Smooth muscle cell (in vitro differentiated cells): ENCODE measurements around the gene ZFP69B. TPM values are rescaled to one million over a fixed set of nuclear protein-coding genes. Genes with fewer than 3 reads are reported as not detected.

Experiments
- DNase-seq: peaks from one replicate; lab custom pipeline; 2025; ENCODE audit not compliant: unreplicated experiment; lab: John Stamatoyannopoulos, UW
- H2AFZ ChIP-seq: fragments of 200-600 bp; sonication (generic); 2 replicates; pipeline ENCODE4 v1.6.0; 2016; ENCODE audit warnings: antibody characterized with exemption, low read depth, mild to moderate bottlenecking
- H3F3A ChIP-seq: fragments of 200-600 bp; sonication (generic); 2 replicates; pipeline ENCODE4 v1.6.0; 2017; ENCODE audit warnings: antibody characterized with exemption, low read depth
- H3K27ac ChIP-seq: fragments of 200-600 bp; sonication (generic); 2 replicates; pipeline ENCODE4 v1.5.1; 2016; ENCODE audit warnings: low read depth, mild to moderate bottlenecking
- H3K27me3 ChIP-seq: fragments of 200-600 bp; sonication (generic); 2 replicates; pipeline ENCODE4 v1.6.1; 2016; ENCODE audit warnings: low read depth, mild to moderate bottlenecking
- H3K36me3 ChIP-seq: fragments of 200-600 bp; sonication (generic); 2 replicates; pipeline ENCODE4 v1.5.1; 2016; ENCODE audit warnings: low read depth
- H3K4me1 ChIP-seq: fragments of 200-600 bp; sonication (generic); 2 replicates; pipeline ENCODE4 v1.5.1; 2016; ENCODE audit warnings: low read depth
- H3K4me2 ChIP-seq: fragments of 200-600 bp; sonication (generic); 2 replicates; pipeline ENCODE4 v1.6.0; 2016; ENCODE audit warnings: mild to moderate bottlenecking
- H3K4me3 ChIP-seq: fragments of 200-600 bp; sonication (generic); 2 replicates; pipeline ENCODE4 v1.5.1; 2016; ENCODE audit warnings: mild to moderate bottlenecking
- H3K79me2 ChIP-seq: fragments of 200-600 bp; sonication (generic); 2 replicates; pipeline ENCODE4 v1.6.0; 2016; ENCODE audit warnings: low read depth, mild to moderate bottlenecking
- H3K9ac ChIP-seq: fragments of 200-600 bp; sonication (generic); 2 replicates; pipeline ENCODE4 v1.6.0; 2016; ENCODE audit warnings: low read depth
- H3K9me3 ChIP-seq: fragments of 200-600 bp; sonication (generic); replicated peaks from 2 replicates; pipeline ENCODE4 v1.5.1; 2016; ENCODE audit warnings: low read depth
- H4K20me1 ChIP-seq: fragments of 200-600 bp; sonication (generic); 2 replicates; pipeline ENCODE4 v1.6.0; 2016; ENCODE audit warnings: low read depth
- WGBS: methylation state at CpG from one replicate; pipeline ENCODE4 v1.1.7; 2016; ENCODE audit warnings: low lambda C conversion rate; 5-methylcytosine and 5-hydroxymethylcytosine counted together
- polyA plus RNA-seq: library from polyadenylated mRNA; unstranded; fragments of >200 nt; fragmentation: Nextera tagmentation; extraction: Ambion mirVana; gene quantifications from 2 replicates; pipeline ENCODE4 v1.2.1, GENCODE V29; 2016
- total RNA-seq: library from RNA; depleted of rRNA; stranded (reverse); fragments of >200 nt; gene quantifications from 2 replicates; pipeline ENCODE4 v1.2.3, GENCODE V29; 2014
- TF ChIP-seq, protein P1 (sequence below): fragments of 200-600 bp; sonication (generic); IDR thresholded peaks from 2 replicates; pipeline ENCODE4 v1.5.1; 2017; ENCODE audit warnings: borderline replicate concordance, mild to moderate bottlenecking, antibody characterized with exemption; ENCODE audit not compliant: insufficient read depth, poor library complexity, severe bottlenecking

The ZFP69B gene
- total and polyA plus RNA-seq, 2 experiments from 2014 or later, result 4.3 to 6.8 TPM

DNA sequence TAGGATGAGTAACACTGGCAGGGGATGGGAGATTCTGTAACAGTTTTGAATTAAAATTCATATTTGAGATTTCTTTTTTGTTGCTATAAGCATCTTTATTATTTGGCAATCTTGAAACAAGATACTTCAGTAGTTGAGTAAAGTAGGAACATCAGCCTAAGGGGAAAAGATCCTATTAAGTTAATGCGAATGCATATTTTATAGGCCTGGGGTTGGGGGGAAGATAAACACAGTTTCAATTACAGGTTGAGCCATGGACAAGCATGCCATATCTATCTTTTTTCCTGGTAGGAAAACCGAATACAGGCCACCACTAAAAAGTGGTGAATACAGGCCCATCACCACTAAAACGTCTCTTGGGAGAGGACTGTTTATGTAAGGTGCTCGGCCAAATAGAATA lies 44.5 kb upstream of the ZFP69B start:
- H3K79me2 ChIP-seq, result peaks cover 25% of the 10 kb centered on the region
- no peaks in the 10 kb centered on the region for H3K9me3 ChIP-seq

DNA sequence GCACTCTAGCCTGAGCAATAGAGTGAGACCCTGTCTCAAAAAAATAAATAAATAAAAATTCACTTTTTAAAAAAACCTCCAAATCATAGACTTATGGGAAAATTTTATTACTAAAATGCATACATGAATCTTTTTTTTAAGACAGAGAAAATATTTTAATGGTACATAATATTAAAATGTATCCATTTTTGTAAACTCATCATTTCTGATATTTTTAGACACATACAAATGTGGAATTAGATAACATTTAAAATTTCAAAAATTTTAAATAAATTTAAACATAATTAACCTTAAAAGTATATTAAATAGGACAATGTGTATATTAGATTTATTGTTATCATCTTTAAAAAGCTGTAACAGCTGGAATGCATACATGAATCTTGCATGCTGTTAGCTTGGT lies 42.8 kb upstream of the ZFP69B start:
- H3K4me2 ChIP-seq, result no peak overlapping the region
- H3K27me3 ChIP-seq, result no peaks in the 10 kb centered on the region
- peaks cover 26% of the 10 kb centered on the region for H4K20me1 ChIP-seq
- H3K4me1 ChIP-seq, result no peaks in the 10 kb centered on the region
- no peak overlapping the region for H2AFZ ChIP-seq
- H3K79me2 ChIP-seq, result peaks cover 12% of the 10 kb centered on the region
- DNase-seq, result no peak
- TF ChIP-seq, protein P1, sequence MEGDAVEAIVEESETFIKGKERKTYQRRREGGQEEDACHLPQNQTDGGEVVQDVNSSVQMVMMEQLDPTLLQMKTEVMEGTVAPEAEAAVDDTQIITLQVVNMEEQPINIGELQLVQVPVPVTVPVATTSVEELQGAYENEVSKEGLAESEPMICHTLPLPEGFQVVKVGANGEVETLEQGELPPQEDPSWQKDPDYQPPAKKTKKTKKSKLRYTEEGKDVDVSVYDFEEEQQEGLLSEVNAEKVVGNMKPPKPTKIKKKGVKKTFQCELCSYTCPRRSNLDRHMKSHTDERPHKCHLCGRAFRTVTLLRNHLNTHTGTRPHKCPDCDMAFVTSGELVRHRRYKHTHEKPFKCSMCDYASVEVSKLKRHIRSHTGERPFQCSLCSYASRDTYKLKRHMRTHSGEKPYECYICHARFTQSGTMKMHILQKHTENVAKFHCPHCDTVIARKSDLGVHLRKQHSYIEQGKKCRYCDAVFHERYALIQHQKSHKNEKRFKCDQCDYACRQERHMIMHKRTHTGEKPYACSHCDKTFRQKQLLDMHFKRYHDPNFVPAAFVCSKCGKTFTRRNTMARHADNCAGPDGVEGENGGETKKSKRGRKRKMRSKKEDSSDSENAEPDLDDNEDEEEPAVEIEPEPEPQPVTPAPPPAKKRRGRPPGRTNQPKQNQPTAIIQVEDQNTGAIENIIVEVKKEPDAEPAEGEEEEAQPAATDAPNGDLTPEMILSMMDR, result no peak
- no peak overlapping the region for H3K9ac ChIP-seq
- H3K36me3 ChIP-seq, result no peaks in the 10 kb centered on the region
- no peak overlapping the region for H3K4me3 ChIP-seq
- no peaks in the 10 kb centered on the region for H3F3A ChIP-seq
- H3K27ac ChIP-seq, result no peak overlapping the region
- H3K9me3 ChIP-seq, result no peaks in the 10 kb centered on the region

More for the DNA sequence above, 44.5 kb upstream of the ZFP69B start:
- Histone ChIP-seq H4K20me1 (peaks cover 36% of the 10 kb centered on the region), H3K27me3 (no peaks in the 10 kb centered on the region), H2AFZ (no peak overlapping the region), H3K27ac (no peak overlapping the region), H3K4me2 (no peak overlapping the region), H3F3A (no peaks in the 10 kb centered on the region), H3K9ac (no peak overlapping the region), H3K4me1 (no peaks in the 10 kb centered on the region), H3K36me3 (no peaks in the 10 kb centered on the region), H3K4me3 (no peak overlapping the region)
- no peak for DNase-seq
- WGBS, result 80% methylated on average over 4 of the region's 4 CpGs
- TF ChIP-seq, protein P1, result no peak

DNA sequence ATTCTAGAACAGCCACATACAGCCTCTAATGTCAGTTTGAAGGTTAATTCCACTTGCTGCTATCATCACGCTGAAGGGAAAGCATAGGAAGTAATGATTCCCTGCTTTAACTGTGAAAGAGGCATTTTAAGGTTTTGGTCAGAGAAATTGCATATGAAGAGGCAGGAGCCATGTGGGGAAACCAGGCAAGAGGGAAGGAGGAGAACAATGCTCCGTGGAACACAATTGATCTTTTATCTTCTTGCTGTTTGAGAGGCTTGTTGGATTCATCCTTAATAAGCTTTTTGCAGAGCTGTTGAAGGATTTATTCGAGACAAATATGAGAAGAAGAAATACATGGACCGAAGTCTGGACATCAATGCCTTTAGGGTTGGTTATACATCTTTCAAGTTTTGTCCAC lies 40.8 kb upstream of the ZFP69B start:
- no peak for DNase-seq
- H4K20me1 ChIP-seq, result peaks cover 15% of the 10 kb centered on the region
- no peak overlapping the region for H3K4me2 ChIP-seq
- no peaks in the 10 kb centered on the region for H3K4me1 ChIP-seq
- H3K9ac ChIP-seq, result no peak overlapping the region
- no peak overlapping the region for H2AFZ ChIP-seq
- TF ChIP-seq, protein P1, result no peak
- peaks cover 12% of the 10 kb centered on the region for H3K79me2 ChIP-seq
- H3K27me3 ChIP-seq, result no peaks in the 10 kb centered on the region
- H3K36me3 ChIP-seq, result no peaks in the 10 kb centered on the region
- no peaks in the 10 kb centered on the region for H3K9me3 ChIP-seq
- H3K27ac ChIP-seq, result no peak overlapping the region
- WGBS, result 73% methylated on average over 4 of the region's 4 CpGs
- no peaks in the 10 kb centered on the region for H3F3A ChIP-seq
- no peak overlapping the region for H3K4me3 ChIP-seq

DNA sequence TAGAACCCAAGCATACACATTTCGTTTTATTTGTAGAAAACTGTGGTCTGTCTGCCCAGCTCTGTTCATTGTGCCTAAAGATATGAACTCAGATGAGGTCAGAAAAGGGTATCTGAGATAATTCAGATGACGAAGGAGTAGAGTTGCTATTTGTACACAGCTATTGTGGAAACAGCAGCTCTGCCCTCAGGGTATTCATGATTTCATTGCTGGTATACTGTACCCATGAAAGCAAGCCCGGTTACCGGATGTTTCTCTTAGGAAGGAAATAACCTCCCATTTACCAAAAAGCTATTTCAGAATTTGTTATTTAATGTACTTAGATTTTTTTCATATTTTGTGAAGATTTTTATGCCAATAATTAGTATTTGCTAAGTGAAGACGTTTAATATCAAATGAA lies 39.0 kb upstream of the ZFP69B start:
- Histone ChIP-seq H3K4me3 (no peak overlapping the region), H3K27me3 (no peaks in the 10 kb centered on the region), H3F3A (no peaks in the 10 kb centered on the region), H3K4me1 (no peaks in the 10 kb centered on the region), H3K4me2 (no peak overlapping the region), H3K79me2 (peaks cover under 1% of the 10 kb centered on the region), H4K20me1 (no peaks in the 10 kb centered on the region), H3K27ac (no peak overlapping the region), H3K9me3 (no peaks in the 10 kb centered on the region), H3K36me3 (peaks cover 4% of the 10 kb centered on the region), H2AFZ (no peak overlapping the region), H3K9ac (no peak overlapping the region)
- TF ChIP-seq, protein P1, result no peak
- no peak for DNase-seq
- WGBS, result 97% methylated on average over 5 of the region's 5 CpGs
